CD14-positive monocyte (primary cell): ENCODE data around the gene GLDC. TPM values are rescaled to one million over a fixed set of nuclear protein-coding genes. Genes with fewer than 3 reads are reported as not detected.
A peak's percentile ranks its signal among the peaks of the same experiment; 100 is the strongest.

Experiments used
- DNase-seq, 3 donors: peaks; one replicate each; pipeline ENCODE4 v3.0.0-alpha.2; 2011 to 2022
- H2AFZ ChIP-seq: 2 replicates; pipeline ENCODE4 v1.6.0; 2012; ENCODE audit warnings: mild to moderate bottlenecking, low read depth, low read length, inconsistent platforms; ENCODE audit not compliant: insufficient read depth, poor library complexity, severe bottlenecking
- H3K27ac ChIP-seq, 2 donors: 1 replicate in 1 of 2; 2 replicates in 1 of 2; pipeline ENCODE4 v1.5.1; 2012 to 2013; ENCODE audit warnings: low read length in 2 of 2, control low read depth in 1 of 2, inconsistent platforms in 1 of 2, low read depth in 1 of 2, mild to moderate bottlenecking in 1 of 2
- H3K27me3 ChIP-seq, 2 donors: one replicate each; pipeline versions ENCODE4 v1.6.0 to v1.6.1; 2011 to 2013; ENCODE audit warnings: low read length in 2 of 2; ENCODE audit not compliant: control insufficient read depth in 2 of 2, insufficient read depth in 2 of 2
- H3K36me3 ChIP-seq, 2 donors: replicated peaks in 1 of 2; 1 replicate in 1 of 2; 2 replicates in 1 of 2; pipeline versions ENCODE4 v1.5.1 to v1.6.1; 2012 to 2013; ENCODE audit warnings: low read length in 2 of 2, control low read depth in 1 of 2, inconsistent platforms in 1 of 2, mild to moderate bottlenecking in 1 of 2; ENCODE audit not compliant: insufficient read depth in 2 of 2, control insufficient read depth in 1 of 2
- H3K4me1 ChIP-seq, 2 donors: 1 replicate in 1 of 2; 2 replicates in 1 of 2; pipeline versions ENCODE4 v1.5.1 to v1.6.1; 2012 to 2013; ENCODE audit warnings: low read length in 2 of 2, control low read depth in 1 of 2, inconsistent platforms in 1 of 2, mild to moderate bottlenecking in 1 of 2, moderate library complexity in 1 of 2; ENCODE audit not compliant: insufficient read depth in 2 of 2, control insufficient read depth in 1 of 2
- H3K4me2 ChIP-seq: replicated peaks from 2 replicates; pipeline ENCODE3; 2012; ENCODE audit warnings: low read length, moderate library complexity, mild to moderate bottlenecking; ENCODE audit not compliant: poor library complexity, severe bottlenecking; ENCODE audit errors: extremely low read depth
- H3K4me3 ChIP-seq, 3 experiments: fragments of 200-600 bp in 1 of 3; sonication (generic) in 1 of 3; replicated peaks in 1 of 3; 1 replicate in 2 of 3; 2 replicates in 1 of 3; pipeline ENCODE4 v1.5.1; 2011 to 2013; ENCODE audit warnings: low read length in 3 of 3, mild to moderate bottlenecking in 3 of 3, control low read depth in 2 of 3, low read depth in 2 of 3, inconsistent platforms in 1 of 3, moderate library complexity in 1 of 3
- H3K79me2 ChIP-seq: 2 replicates; pipeline ENCODE4 v1.6.0; 2012; ENCODE audit warnings: mild to moderate bottlenecking, control low read depth, inconsistent platforms, low read length, moderate library complexity; ENCODE audit not compliant: insufficient read depth
- H3K9ac ChIP-seq: 2 replicates; pipeline ENCODE4 v1.6.0; 2017; ENCODE audit warnings: low read length, mild to moderate bottlenecking; ENCODE audit not compliant: insufficient read depth, poor library complexity, severe bottlenecking
- H3K9me3 ChIP-seq, 2 donors: replicated peaks in 1 of 2; 1 replicate in 1 of 2; 2 replicates in 1 of 2; pipeline versions ENCODE4 v1.5.1 to v1.6.1; 2012 to 2013; ENCODE audit warnings: low read length in 2 of 2, control low read depth in 1 of 2; ENCODE audit not compliant: control insufficient read depth in 1 of 2, insufficient read depth in 1 of 2
- H4K20me1 ChIP-seq: 2 replicates; pipeline ENCODE4 v1.6.0; 2012; ENCODE audit warnings: mild to moderate bottlenecking, low read length, control low read depth, moderate library complexity; ENCODE audit not compliant: insufficient read depth
- H3K27ac Mint-ChIP-seq, 7 donors: one replicate each; pipeline ENCODE4 v1.8.0; 2020; ENCODE audit warnings: mild to moderate bottlenecking in 7 of 7, mixed read lengths in 7 of 7, moderate library complexity in 6 of 7, inconsistent platforms in 2 of 7
- H3K27me3 Mint-ChIP-seq, 3 donors: one replicate each; pipeline ENCODE4 v1.8.0; 2021 to 2022; ENCODE audit warnings: low read depth in 3 of 3, mild to moderate bottlenecking in 3 of 3, mixed read lengths in 3 of 3, moderate library complexity in 3 of 3, inconsistent platforms in 1 of 3
- H3K36me3 Mint-ChIP-seq, 2 donors: one replicate each; pipeline ENCODE4 v1.8.0; 2020; ENCODE audit warnings: mixed read lengths in 2 of 2, inconsistent platforms in 1 of 2, mild to moderate bottlenecking in 1 of 2
- H3K4me1 Mint-ChIP-seq: one replicate; pipeline ENCODE4 v1.8.0; 2020; ENCODE audit warnings: mild to moderate bottlenecking, mixed read lengths
- H3K4me3 Mint-ChIP-seq, 2 donors: one replicate each; pipeline ENCODE4 v1.8.0; 2020; ENCODE audit warnings: mild to moderate bottlenecking in 2 of 2, mixed read lengths in 2 of 2, moderate library complexity in 1 of 2
- H3K9me3 Mint-ChIP-seq, 7 donors: one replicate each; pipeline ENCODE4 v1.8.0; 2020 to 2022; ENCODE audit warnings: mixed read lengths in 7 of 7, mild to moderate bottlenecking in 6 of 7, moderate library complexity in 6 of 7, inconsistent platforms in 2 of 7
- CTCF ChIP-seq: fragments of 200-600 bp; IDR thresholded peaks from one replicate; pipeline ENCODE4 v1.8.0; 2022; ENCODE audit warnings: antibody characterized with exemption, mild to moderate bottlenecking
- WGBS: methylation state at CpG from one replicate; pipeline ENCODE4 v1.1.5; 2013; ENCODE audit warnings: missing lambda C conversion rate; ENCODE audit not compliant: insufficient coverage; 5-methylcytosine and 5-hydroxymethylcytosine counted together
- intact Hi-C, 2 donors: fragments of 100-400 bp; cut with micrococcal nuclease; formaldehyde crosslinking; loops; one replicate each; pipeline versions ENCODE4 v1.15.0 to v1.15.1; 2023
- polyA plus RNA-seq, 3 donors: library from polyadenylated mRNA; depleted of rRNA in 1 of 3; unstranded in 2 of 3; stranded (reverse) in 1 of 3; fragments of 300-500 nt in 2 of 3; fragments of >200 nt in 1 of 3; fragmentation: Illumina TruSeq in 2 of 3; gene quantifications; 1 replicate in 2 of 3; 2 replicates in 1 of 3; pipeline ENCODE4 v1.2.3, GENCODE V29; 2012 to 2021

The GLDC gene
- polyA plus RNA-seq, 3 donors = not detected

GRCh38 chr9:6680797-6681146 is 35.2 kb upstream of the GLDC start:
- Histone ChIP-seq H3K9ac (peak overlapping the region; percentile 90), H3K9me3 (no peaks in the 10 kb centered on the region), H3K36me3 (no peaks in the 10 kb centered on the region), H3K4me1 (peaks cover 43 to 47% of the 10 kb centered on the region in 2 donors), H3K79me2 (peaks cover 17% of the 10 kb centered on the region), H3K4me2 (peak overlapping the region; percentile 66), H4K20me1 (no peaks in the 10 kb centered on the region), H3K27me3 (no peaks in the 10 kb centered on the region), H3K27ac (peak overlapping the region; percentile 96 to 98), H2AFZ (peak overlapping the region; percentile 75), H3K4me3 (peak overlapping the region; percentile 48 to 72 (median 68))
- no peak for TF ChIP-seq CTCF
- DNase-seq = peak; percentile 66 to 81 (median 73)
- peaks cover 0 to 6% (median 0%) of the 10 kb centered on the region in 3 donors for H3K27me3 Mint-ChIP-seq
- WGBS = 0% methylated on average over 19 of the region's 26 CpGs
- H3K4me1 Mint-ChIP-seq = peaks cover 26% of the 10 kb centered on the region
- H3K36me3 Mint-ChIP-seq = no peaks in the 10 kb centered on the region
- peak overlapping the region; percentile 98 to 99 (median 99) for H3K27ac Mint-ChIP-seq
- peaks cover 0 to 2% (median 0%) of the 10 kb centered on the region in 7 donors for H3K9me3 Mint-ChIP-seq
- intact Hi-C loops = loop anchor here (2.0 to 10.0 kb wide), 4 partner anchors 37 to 96 kb away; partner anchors contain the start of gene KDM4C (in 2 of the 2)
- peak overlapping the region; percentile 83 to 95 for H3K4me3 Mint-ChIP-seq

- Mint-ChIP-seq H3K9me3 (peaks cover 0 to 2% (median 0%) of the 10 kb centered on the region in 7 donors), H3K4me3 (no peak overlapping the region), H3K36me3 (no peaks in the 10 kb centered on the region), H3K27ac (no peak overlapping the region), H3K27me3 (peaks cover 0 to 7% (median 3%) of the 10 kb centered on the region in 3 donors), H3K4me1 (peaks cover 12% of the 10 kb centered on the region)
- Histone ChIP-seq H3K4me1 (peaks cover 27 to 30% of the 10 kb centered on the region in 2 donors), H3K27me3 (no peaks in the 10 kb centered on the region), H3K27ac (no peak overlapping the region), H3K4me3 (no peak overlapping the region), H3K4me2 (no peak overlapping the region), H3K36me3 (no peaks in the 10 kb centered on the region), H3K9ac (no peak overlapping the region), H3K79me2 (peaks cover 11% of the 10 kb centered on the region), H2AFZ (no peak overlapping the region), H3K9me3 (no peaks in the 10 kb centered on the region), H4K20me1 (no peaks in the 10 kb centered on the region)
- 100% methylated on average over 2 of the region's 7 CpGs for WGBS
- intact Hi-C loops = no loop called here
- TF ChIP-seq CTCF = no peak
- DNase-seq = no peak
Observed at GRCh38 chr9:6677803-6678202, 32.3 kb upstream of the GLDC start.
